IMR-90 (cell line): ENCODE results near the gene C1QTNF1. TPM values are rescaled to one million over a fixed set of nuclear protein-coding genes. Genes with fewer than 3 reads are reported as not detected.

Experiments used
- ATAC-seq: fragments of 200-7000 bp; cut with Tn5 transposase; 2 replicates; pipeline ENCODE4 v1.9.1; 2020; ENCODE audit warnings: low read depth, mild to moderate bottlenecking, moderate library complexity
- BruUV-seq: library from RNA; stranded (reverse); fragments of 400-500 nt; replicated peaks from 2 replicates; lab custom pipeline; 2021; lab: Mats Ljungman, UMichigan
- CTCF ChIA-PET: fragments of 300-600 bp; formaldehyde crosslinking; extraction: SDS; loops from one replicate; lab custom pipeline; 2021; ENCODE audit warnings: antibody characterized with exemption; lab: Yijun Ruan, JAX
- POLR2A ChIA-PET: fragments of 300-600 bp; sonication (Branson Sonifier 250); formaldehyde crosslinking; loops from one replicate; lab custom pipeline; 2022; ENCODE audit warnings: antibody characterized with exemption; ENCODE audit not compliant: unreplicated experiment; lab: Charles Lee
- DNase-seq: peaks from one replicate; pipeline ENCODE4 v3.0.0; 2013
- H2AFZ ChIP-seq: replicated peaks from 2 replicates; pipeline ENCODE3; 2013; ENCODE audit warnings: low read length, mild to moderate bottlenecking; ENCODE audit not compliant: poor library complexity
- H2AK5ac ChIP-seq: 2 replicates; pipeline ENCODE4 v1.6.1; 2013; ENCODE audit warnings: low read depth, low read length, inconsistent platforms
- H2AK9ac ChIP-seq: replicated peaks from 2 replicates; pipeline ENCODE3; 2013; ENCODE audit warnings: mild to moderate bottlenecking, low read depth, low read length, moderate library complexity; ENCODE audit not compliant: poor library complexity
- H2BK120ac ChIP-seq: 2 replicates; pipeline ENCODE4 v1.6.1; 2013; ENCODE audit warnings: low read depth, low read length, inconsistent platforms
- H2BK15ac ChIP-seq: 3 replicates; pipeline ENCODE4 v1.6.1; 2013; ENCODE audit warnings: low read depth, low read length, inconsistent platforms
- H2BK20ac ChIP-seq: 2 replicates; pipeline ENCODE4 v1.6.1; 2013; ENCODE audit warnings: low read depth, mild to moderate bottlenecking, inconsistent platforms, low read length, moderate library complexity
- H2BK5ac ChIP-seq: 2 replicates; pipeline ENCODE4 v1.6.1; 2013; ENCODE audit warnings: mild to moderate bottlenecking, low read depth, low read length, inconsistent platforms; ENCODE audit not compliant: poor library complexity, severe bottlenecking
- H3K14ac ChIP-seq: replicated peaks from 2 replicates; pipeline ENCODE4 v1.6.1; 2013; ENCODE audit warnings: low read depth, low read length, inconsistent platforms
- H3K18ac ChIP-seq: 2 replicates; pipeline ENCODE4 v1.6.1; 2013; ENCODE audit warnings: low read depth, low read length, control low read depth
- H3K23ac ChIP-seq: 2 replicates; pipeline ENCODE4 v1.6.1; 2013; ENCODE audit warnings: low read depth, low read length, inconsistent platforms
- H3K27ac ChIP-seq: 2 replicates; pipeline ENCODE4 v1.5.1; 2013; ENCODE audit warnings: mild to moderate bottlenecking, control low read depth, low read length; ENCODE audit not compliant: insufficient read depth
- H3K27me3 ChIP-seq: 2 replicates; pipeline ENCODE4 v1.6.1; 2013; ENCODE audit warnings: low read length; ENCODE audit not compliant: control insufficient read depth, insufficient read depth
- H3K36me3 ChIP-seq: 2 replicates; pipeline ENCODE4 v1.6.1; 2013; ENCODE audit warnings: low read length, mixed read lengths; ENCODE audit not compliant: control insufficient read depth, insufficient read depth
- H3K4ac ChIP-seq: 2 replicates; pipeline ENCODE4 v1.6.1; 2013; ENCODE audit warnings: low read depth, low read length, inconsistent platforms
- H3K4me1 ChIP-seq: 2 replicates; pipeline ENCODE4 v1.6.1; 2013; ENCODE audit warnings: low read length, mixed read lengths; ENCODE audit not compliant: control insufficient read depth, insufficient read depth
- H3K4me2 ChIP-seq: 2 replicates; pipeline ENCODE4 v1.6.1; 2013; ENCODE audit warnings: low read depth, mild to moderate bottlenecking, control low read depth, low read length, moderate library complexity
- H3K4me3 ChIP-seq: 2 replicates; pipeline ENCODE4 v1.5.1; 2013; ENCODE audit warnings: low read depth, mild to moderate bottlenecking, control low read depth, low read length, moderate library complexity; ENCODE audit not compliant: insufficient read depth
- H3K56ac ChIP-seq: 2 replicates; pipeline ENCODE4 v1.6.1; 2013; ENCODE audit warnings: low read length, inconsistent platforms; ENCODE audit not compliant: insufficient read depth; ENCODE audit errors: extremely low read depth
- H3K79me1 ChIP-seq, 2 experiments: 2 replicates each; pipeline ENCODE4 v1.6.1; 2013; ENCODE audit warnings: low read length in 2 of 2, inconsistent platforms in 1 of 2, low read depth in 1 of 2
- H3K9ac ChIP-seq: 2 replicates; pipeline ENCODE4 v1.6.1; 2013; ENCODE audit warnings: low read depth, low read length, control low read depth
- H3K9me1 ChIP-seq: 2 replicates; pipeline ENCODE4 v1.6.1; 2013; ENCODE audit warnings: low read length, inconsistent platforms; ENCODE audit not compliant: insufficient read depth
- H3K9me3 ChIP-seq: 2 replicates; pipeline ENCODE4 v1.6.1; 2013; ENCODE audit warnings: low read length; ENCODE audit not compliant: control insufficient read depth, insufficient read depth
- H4K20me1 ChIP-seq: 2 replicates; pipeline ENCODE4 v1.6.1; 2013; ENCODE audit warnings: low read length, inconsistent platforms; ENCODE audit not compliant: insufficient read depth
- H4K5ac ChIP-seq: 2 replicates; pipeline ENCODE4 v1.6.1; 2013; ENCODE audit warnings: mild to moderate bottlenecking, low read depth, low read length, control low read depth
- H4K8ac ChIP-seq, 2 experiments: 2 replicates each; pipeline ENCODE4 v1.6.1; 2013; ENCODE audit warnings: low read depth in 2 of 2, low read length in 2 of 2, control low read depth in 1 of 2, inconsistent platforms in 1 of 2
- H4K91ac ChIP-seq: 2 replicates; pipeline ENCODE4 v1.6.1; 2013; ENCODE audit warnings: low read depth, low read length, inconsistent platforms; ENCODE audit not compliant: insufficient read depth
- BHLHE40 ChIP-seq: fragments of 150-350 bp; IDR thresholded peaks from 2 replicates; pipeline ENCODE4 v1.6.1; 2016; ENCODE audit warnings: mild to moderate bottlenecking, low read depth, low read length
- CEBPB ChIP-seq: IDR thresholded peaks from 2 replicates; pipeline ENCODE4 v1.6.1; 2012; ENCODE audit warnings: low read depth, low read length, improper control_type of control experiment
- CHD1 ChIP-seq: IDR thresholded peaks from 2 replicates; pipeline ENCODE4 v1.6.1; 2012; ENCODE audit warnings: low read depth, low read length, improper control_type of control experiment
- CTCF ChIP-seq: conservative IDR thresholded peaks from 2 replicates; pipeline ENCODE4 v1.5.1; 2012; ENCODE audit warnings: mild to moderate bottlenecking, low read depth, low read length, improper control_type of control experiment
- ELK1 ChIP-seq: fragments of 150-350 bp; IDR thresholded peaks from 2 replicates; pipeline ENCODE4 v1.6.1; 2016; ENCODE audit warnings: low read depth, mild to moderate bottlenecking, low read length, moderate library complexity, borderline replicate concordance
- FOS ChIP-seq: fragments of 150-350 bp; IDR thresholded peaks from 2 replicates; pipeline ENCODE4 v1.6.1; 2016; ENCODE audit warnings: low read depth, low read length
- MAFK ChIP-seq: IDR thresholded peaks from 2 replicates; pipeline ENCODE4 v1.6.1; 2012; ENCODE audit warnings: low read depth, low read length, improper control_type of control experiment
- MAZ ChIP-seq: IDR thresholded peaks from 2 replicates; pipeline ENCODE4 v1.6.1; 2012; ENCODE audit warnings: low read depth, mild to moderate bottlenecking, low read length, improper control_type of control experiment, moderate library complexity, borderline replicate concordance
- MXI1 ChIP-seq: IDR thresholded peaks from 2 replicates; pipeline ENCODE4 v1.6.1; 2012; ENCODE audit warnings: low read depth, mild to moderate bottlenecking, low read length, moderate library complexity, borderline replicate concordance
- NFE2L2 ChIP-seq: fragments of 150-350 bp; IDR thresholded peaks from 2 replicates; pipeline ENCODE4 v1.6.1; 2016; ENCODE audit warnings: low read depth, mild to moderate bottlenecking, low read length
- RCOR1 ChIP-seq: IDR thresholded peaks from 2 replicates; pipeline ENCODE4 v1.6.1; 2012; ENCODE audit warnings: mild to moderate bottlenecking, low read length, improper control_type of control experiment; ENCODE audit not compliant: insufficient replicate concordance
- RFX5 ChIP-seq: IDR thresholded peaks from 2 replicates; pipeline ENCODE4 v1.8.0; 2012; ENCODE audit warnings: low read depth, mild to moderate bottlenecking, low read length, moderate library complexity
- WGBS, 2 experiments: methylation state at CpG; one replicate each; pipeline versions ENCODE4 v1.1.5 to v1.1.7; 2013; ENCODE audit warnings: missing lambda C conversion rate in 2 of 2; ENCODE audit not compliant: insufficient read length in 1 of 2; ENCODE audit errors: extremely low coverage in 2 of 2; 5-methylcytosine and 5-hydroxymethylcytosine counted together
- dilution Hi-C: fragments of 300-500 bp; cut with HindIII; formaldehyde crosslinking; loops from one replicate; pipeline ENCODE4 v1.14.3; 2018; ENCODE audit warnings: low sequenced_read_pairs; ENCODE audit not compliant: unreplicated experiment
- in situ Hi-C: fragments of 300-500 bp; cut with MboI; formaldehyde crosslinking; loops from 3 replicates; pipeline ENCODE4 v1.14.3; 2019; ENCODE audit warnings: low sequenced_read_pairs, inconsistent platforms, mixed read lengths
- intact Hi-C: fragments of 100-400 bp; cut with micrococcal nuclease; formaldehyde crosslinking; loops from 2 replicates; pipeline ENCODE4 v1.10.0; 2022
- polyA plus RNA-seq, 3 experiments: library from polyadenylated mRNA; depleted of rRNA; stranded (reverse); fragments of >200 nt; gene quantifications; 2 replicates each; pipeline ENCODE4 v1.2.3, GENCODE V29; 2012; ENCODE audit warnings: low replicate concordance in 1 of 3
- total RNA-seq: library from RNA; depleted of rRNA; stranded (reverse); fragments of >200 nt; gene quantifications from 2 replicates; pipeline ENCODE4 v1.2.3, GENCODE V29; 2012

C1QTNF1 gene
- total and polyA plus RNA-seq, 2 of the 4 experiments (the other 2 are of a cell fraction), result 3.4 to 8.4 TPM

- no peaks in the 10 kb centered on the region for H3K27me3 ChIP-seq
- H3K56ac ChIP-seq, result no peak overlapping the region
- intact Hi-C loops, result no loop called here
- no peak overlapping the region for H4K91ac ChIP-seq
- H2BK5ac ChIP-seq, result no peak overlapping the region
- no peak overlapping the region for H3K4me2 ChIP-seq
- dilution Hi-C loops, result no loop called here
- H3K14ac ChIP-seq, result no peak overlapping the region
- H2BK15ac ChIP-seq, result no peak overlapping the region
- peaks cover 3% of the 10 kb centered on the region for H3K36me3 ChIP-seq
- no peak overlapping the region for H3K23ac ChIP-seq
- CTCF ChIA-PET, result interaction anchor here (1.1 kb wide), 1 partner anchor 23 kb away, joined by 3 read pairs; no protein-coding TSS in a partner anchor
- no peak for ATAC-seq
- H2AFZ ChIP-seq, result no peak overlapping the region
- no peak overlapping the region for H3K4ac ChIP-seq
- peaks cover 15% of the 10 kb centered on the region for H4K20me1 ChIP-seq
- in situ Hi-C loops, result loop anchor here (10.0 kb wide), 1 partner anchor 382 kb away; no protein-coding TSS in a partner anchor
- H3K9ac ChIP-seq, result no peak overlapping the region
- H3K27ac ChIP-seq, result no peak overlapping the region
- TF ChIP-seq MAFK, result no peak
- no peak for TF ChIP-seq CTCF
- no peak for TF ChIP-seq MXI1
- TF ChIP-seq RFX5, result no peak
- TF ChIP-seq NFE2L2, result no peak
- no peak for TF ChIP-seq CHD1
- TF ChIP-seq FOS, result no peak
- no peak for TF ChIP-seq RCOR1
- TF ChIP-seq ELK1, result no peak
- TF ChIP-seq BHLHE40, result no peak
- no peak for TF ChIP-seq CEBPB
- TF ChIP-seq MAZ, result no peak
- 60% methylated on average over 1 of the region's 6 CpGs; no CpG with 5 or more reads in 1 of the 2 experiments for WGBS, 2 experiments
- H3K4me1 ChIP-seq, result peaks cover 16% of the 10 kb centered on the region
- POLR2A ChIA-PET, result no interaction called here
- H3K18ac ChIP-seq, result no peak overlapping the region
- H4K5ac ChIP-seq, result no peak overlapping the region
- H2AK9ac ChIP-seq, result no peak overlapping the region
- H3K9me1 ChIP-seq, result peaks cover 14% of the 10 kb centered on the region
- no peak overlapping the region for H4K8ac ChIP-seq
- no peak overlapping the region for H2AK5ac ChIP-seq
- H3K79me1 ChIP-seq, result peaks cover 9 to 24% of the 10 kb centered on the region in 2 experiments; a peak in 3 of 4 replicates
- no peak overlapping the region for H2BK20ac ChIP-seq
- H3K4me3 ChIP-seq, result no peak overlapping the region
- no peak overlapping the region; the same call in 1 of the 2 replicates for H2BK120ac ChIP-seq
- DNase-seq, result no peak
- no TSS peak for BruUV-seq
- H3K9me3 ChIP-seq, result no peaks in the 10 kb centered on the region
Measured at GRCh38 chr17:79012563-79013134, 11.3 kb upstream of the C1QTNF1 start.
